GDM1 (cell line): Measurements from ENCODE around the gene P2RY8.
"Not testable (repeated sequence)": the region's sequence is repeated elsewhere in the genome, so short reads cannot be mapped to it uniquely, and the experiment has no call there.

Experiments
- DNase-seq: peaks from one replicate; lab custom pipeline; 2025; lab: John Stamatoyannopoulos, UW

Gene P2RY8

GRCh38 chrX:1520350-1520749 is 16.6 kb downstream of the P2RY8 start:
- DNase-seq, result no peak

GRCh38 chrX:1519022-1519497 is 17.9 kb downstream of the P2RY8 start:
- no peak for DNase-seq

GRCh38 chrX:1518512-1518911 is 18.5 kb downstream of the P2RY8 start:
- no peak for DNase-seq

- no peak for DNase-seq
Observed at GRCh38 chrX:1516596-1517104, 20.3 kb downstream of the P2RY8 start.

GRCh38 chrX:1511829-1512228 is 25.2 kb downstream of the P2RY8 start:
- no peak for DNase-seq

DNA sequence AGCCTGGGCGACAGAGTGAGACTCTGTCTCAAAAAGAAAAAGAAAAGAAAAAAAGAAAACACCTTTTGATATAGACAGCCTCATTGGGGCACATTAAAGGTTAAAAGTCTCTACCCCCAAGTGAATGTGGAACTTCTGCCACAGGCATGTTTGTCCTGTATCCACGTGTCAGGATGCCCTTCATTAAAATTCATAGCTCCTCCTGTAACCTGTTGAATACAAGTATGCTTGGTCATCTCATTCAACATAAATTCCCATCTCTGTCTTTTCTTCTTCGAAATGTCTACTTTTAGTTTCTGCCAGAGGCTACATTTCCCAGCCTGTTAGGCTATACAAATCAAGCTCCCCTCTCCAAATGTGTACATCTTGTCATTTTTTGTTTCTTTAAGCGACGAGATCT is 25.8 kb downstream of the P2RY8 start:
- no peak for DNase-seq

- peak; percentile 46 for DNase-seq
Observed at GRCh38 chrX:1507511-1508463, 29.2 kb downstream of the P2RY8 start.

GRCh38 chrX:1506916-1507315 is 30.1 kb downstream of the P2RY8 start:
- DNase-seq, result no peak

DNA sequence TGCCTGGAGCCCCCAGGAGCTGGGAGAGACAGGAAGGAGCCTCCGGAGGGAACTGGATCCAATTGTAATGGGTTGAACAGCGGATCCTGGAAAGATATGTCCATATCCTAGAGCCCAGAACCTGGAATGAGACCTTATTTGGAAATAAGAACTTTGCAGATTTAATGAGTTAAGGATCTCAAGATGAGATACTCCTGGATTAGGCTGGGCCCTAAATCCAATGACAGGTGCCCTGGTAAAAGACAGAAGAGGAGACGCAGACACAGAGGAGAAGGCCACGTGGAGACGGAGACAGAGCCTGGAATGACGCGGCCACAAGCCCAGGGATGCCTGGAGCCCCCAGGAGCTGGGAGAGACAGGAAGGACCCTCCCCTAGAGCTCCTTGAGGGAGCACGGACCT is 34.1 kb downstream of the P2RY8 start:
- DNase-seq, result no peak

GRCh38 chrX:1502241-1502640 is 34.7 kb downstream of the P2RY8 start:
- DNase-seq, result no peak

DNA sequence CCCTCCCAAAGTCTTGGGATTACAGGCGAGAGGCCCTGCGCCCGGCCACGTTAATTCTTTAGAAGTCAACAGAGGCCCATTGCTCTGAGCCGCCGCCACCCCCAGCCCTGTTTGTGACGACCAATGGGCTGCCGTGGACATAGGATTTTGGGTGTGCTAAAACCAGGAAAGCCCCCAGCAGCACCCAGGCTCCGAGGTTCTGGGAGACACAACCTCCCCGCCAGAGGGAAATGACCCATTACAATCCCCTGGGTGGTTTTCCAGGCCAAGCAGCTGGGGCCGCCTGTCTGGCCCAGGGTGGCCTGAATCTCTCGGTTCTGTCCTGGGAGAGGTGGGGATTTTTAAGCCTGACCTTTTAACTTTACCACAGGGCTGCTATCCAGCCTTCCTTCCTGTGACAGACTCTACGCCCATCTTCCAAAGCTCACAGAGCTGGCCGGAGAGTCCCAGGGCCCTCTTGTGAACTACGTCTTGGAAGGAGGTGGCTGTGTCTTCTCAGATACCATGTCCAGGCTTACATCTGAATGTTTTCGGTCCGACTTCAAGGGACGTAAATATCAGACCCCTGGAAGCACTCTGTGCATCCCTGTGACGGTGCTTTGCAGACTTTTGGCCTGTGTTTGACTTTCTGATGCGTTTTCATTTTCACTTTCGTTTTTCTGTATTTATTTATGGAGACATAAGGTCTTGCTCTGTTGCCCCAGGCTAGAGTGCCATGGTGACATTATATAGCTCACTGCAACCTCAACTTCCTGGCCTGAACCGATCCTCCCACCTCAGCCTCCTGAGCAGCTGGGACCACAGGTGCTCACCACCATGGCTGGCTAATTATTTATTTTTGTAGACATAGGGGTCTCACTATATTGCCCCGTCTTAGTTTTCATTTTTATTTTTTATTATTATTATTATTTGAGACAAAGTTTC is 36.0 kb downstream of the P2RY8 start:
- DNase-seq, result no peak

DNA sequence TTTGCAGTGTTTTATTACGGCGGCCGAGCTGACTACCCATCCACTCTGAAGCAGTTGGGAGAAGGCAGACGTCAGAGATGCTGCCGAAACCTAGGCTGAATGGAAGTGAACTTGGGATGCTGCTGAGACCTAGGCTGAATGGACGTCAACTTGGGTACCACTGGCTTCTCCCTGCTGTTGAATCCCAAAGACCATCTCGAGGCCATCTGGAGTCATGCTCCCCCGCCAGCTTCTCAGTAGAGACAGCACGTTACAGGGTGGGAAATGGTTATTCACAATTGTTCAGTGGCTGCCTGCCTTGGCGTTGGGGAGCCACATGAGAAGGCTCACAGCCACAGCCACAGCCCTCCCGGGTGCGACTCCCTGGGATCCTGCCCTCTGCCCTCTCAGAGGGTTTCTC is 40.9 kb downstream of the P2RY8 start:
- no peak for DNase-seq

- DNase-seq, result peak; percentile 23
Observed at GRCh38 chrX:1493877-1494510, 43.0 kb downstream of the P2RY8 start.

- no peak for DNase-seq
Observed at GRCh38 chrX:1493412-1493811, 43.6 kb downstream of the P2RY8 start.

GRCh38 chrX:1492421-1493012 is 44.5 kb downstream of the P2RY8 start:
- DNase-seq, result no peak

- DNase-seq, result no peak
Observed at GRCh38 chrX:1491851-1492349, 45.1 kb downstream of the P2RY8 start.

- not testable (repeated sequence) for DNase-seq
Observed at GRCh38 chrX:1491248-1491647, 45.7 kb downstream of the P2RY8 start.

DNA sequence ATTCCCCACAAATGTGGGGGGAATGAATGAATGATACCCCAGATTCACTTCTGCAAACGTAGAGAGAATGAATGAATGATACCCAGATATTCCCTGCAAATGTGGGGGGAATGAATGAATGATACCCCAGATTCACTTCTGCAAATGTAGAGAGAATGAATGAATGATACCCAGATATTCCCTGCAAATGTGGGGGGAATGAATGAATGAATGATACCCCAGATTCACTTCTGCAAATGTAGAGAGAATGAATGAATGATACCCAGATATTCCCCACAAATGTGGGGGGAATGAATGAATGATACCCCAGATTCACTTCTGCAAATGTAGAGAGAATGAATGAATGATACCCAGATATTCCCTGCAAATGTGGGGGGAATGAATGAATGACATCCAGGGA is 46.3 kb downstream of the P2RY8 start:
- not testable (repeated sequence) for DNase-seq

DNA sequence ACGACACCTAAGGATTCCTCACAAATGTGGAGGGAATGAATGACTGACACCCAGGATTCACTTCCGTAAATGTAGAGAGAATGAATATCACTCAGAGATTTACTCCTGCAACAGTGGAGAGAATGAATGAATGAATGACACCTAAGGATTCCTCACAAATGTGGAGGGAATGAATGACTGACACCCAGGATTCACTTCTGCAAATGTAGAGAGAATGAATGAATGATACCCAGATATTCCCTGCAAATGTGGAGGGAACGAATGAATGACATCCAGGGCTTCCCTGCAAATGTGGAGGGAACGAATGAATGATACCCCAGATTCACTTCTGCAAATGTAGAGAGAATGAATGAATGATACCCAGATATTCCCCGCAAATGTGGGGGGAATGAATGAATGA is 47.6 kb downstream of the P2RY8 start:
- DNase-seq, result not testable (repeated sequence)

GRCh38 chrX:1488745-1489144 is 48.2 kb downstream of the P2RY8 start:
- no peak for DNase-seq

DNA sequence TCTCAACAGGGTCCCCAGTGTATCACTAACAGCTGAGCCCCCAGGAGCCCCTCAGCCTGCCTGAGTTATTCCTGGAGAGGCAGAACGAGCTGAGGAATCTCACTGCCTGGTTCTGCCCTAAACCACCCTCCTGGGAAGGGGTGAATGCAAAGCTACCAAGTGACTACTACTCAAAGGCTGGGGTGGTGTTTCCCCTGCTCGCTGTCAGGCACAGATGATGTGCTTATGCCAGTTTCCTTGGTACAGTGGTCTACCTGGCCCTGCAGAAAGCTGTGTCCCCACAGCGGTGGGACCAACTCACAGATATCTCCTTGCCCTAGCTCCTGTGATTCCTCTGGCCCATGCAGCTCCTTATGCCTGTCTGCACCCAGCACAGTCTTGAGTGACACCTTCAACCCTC is 48.8 kb downstream of the P2RY8 start:
- no peak for DNase-seq
